Measurements from ENCODE around the gene PNKD.

GRCh38 chr2:218334531-218334930 is 64.2 kb downstream of the PNKD start:
- TF ChIP-seq ZC3H11A (IDR thresholded peaks at IDR 0.05) (no peak), HOXB5 (CRISPR knock-in tag; IDR thresholded peaks at IDR 0.05) (no peak), POLR2A (IDR thresholded peaks at IDR 0.05; ENCODE audit: low read length) (no peak)
